PC-9 (cell line): ENCODE results near the gene ATP1A1. TPM values are rescaled to one million over a fixed set of nuclear protein-coding genes. Genes with fewer than 3 reads are reported as not detected.

Source experiments
- BruUV-seq: library from RNA; stranded (reverse); fragments of 400-500 nt; replicated peaks from 2 replicates; lab custom pipeline; 2021; lab: Mats Ljungman, UMichigan
- CTCF ChIA-PET: fragments of 300-600 bp; sonication (Branson Sonifier 250); formaldehyde crosslinking; loops from one replicate; lab custom pipeline; 2022; ENCODE audit warnings: antibody characterized with exemption; lab: Charles Lee
- POLR2A ChIA-PET: fragments of 300-600 bp; sonication (Branson Sonifier 250); formaldehyde crosslinking; loops from one replicate; lab custom pipeline; 2022; ENCODE audit warnings: antibody characterized with exemption; ENCODE audit not compliant: unreplicated experiment; lab: Charles Lee
- DNase-seq, 2 experiments: peaks; one replicate each; pipeline versions ENCODE4 v3.0.0 to v3.0.0-alpha.2; 2015 to 2022; ENCODE audit warnings: mixed read lengths in 1 of 2
- H2AFZ ChIP-seq: fragments of 200-600 bp; sonication (generic); 2 replicates; pipeline ENCODE4 v1.8.1; 2017; ENCODE audit warnings: antibody characterized with exemption
- H3F3A ChIP-seq: fragments of 200-600 bp; sonication (generic); 2 replicates; pipeline ENCODE4 v1.8.1; 2017; ENCODE audit warnings: antibody characterized with exemption, mild to moderate bottlenecking, low read depth; ENCODE audit not compliant: insufficient read depth
- H3K27ac ChIP-seq: fragments of 200-600 bp; sonication (generic); 2 replicates; pipeline ENCODE4 v1.6.1; 2016; ENCODE audit warnings: mixed run types
- H3K27me3 ChIP-seq: fragments of 200-600 bp; sonication (generic); 2 replicates; pipeline ENCODE4 v1.6.1; 2016; ENCODE audit warnings: low read depth, mixed run types; ENCODE audit not compliant: insufficient read depth
- H3K36me3 ChIP-seq: fragments of 200-600 bp; sonication (generic); 2 replicates; pipeline ENCODE4 v1.6.1; 2016; ENCODE audit warnings: low read depth, mixed run types
- H3K4me1 ChIP-seq: fragments of 200-600 bp; sonication (generic); replicated peaks from 2 replicates; pipeline ENCODE4 v1.6.1; 2016; ENCODE audit warnings: mixed run types; ENCODE audit not compliant: insufficient read depth
- H3K4me2 ChIP-seq: fragments of 200-600 bp; sonication (generic); 2 replicates; pipeline ENCODE4 v1.6.1; 2017; ENCODE audit warnings: mixed run types
- H3K4me3 ChIP-seq: fragments of 200-600 bp; sonication (generic); 2 replicates; pipeline ENCODE4 v1.6.1; 2016; ENCODE audit warnings: mixed run types
- H3K79me2 ChIP-seq: fragments of 200-600 bp; sonication (generic); 2 replicates; pipeline ENCODE4 v1.6.1; 2017; ENCODE audit warnings: low read depth, mixed run types
- H3K9me2 ChIP-seq: fragments of 200-600 bp; sonication (generic); 2 replicates; pipeline ENCODE4 v1.8.1; 2017; ENCODE audit warnings: mild to moderate bottlenecking; ENCODE audit not compliant: insufficient read depth
- H3K9me3 ChIP-seq: fragments of 200-600 bp; sonication (generic); 2 replicates; pipeline ENCODE4 v1.8.1; 2016; ENCODE audit warnings: low read depth; ENCODE audit not compliant: insufficient read depth
- H4K20me1 ChIP-seq: fragments of 200-600 bp; sonication (generic); 2 replicates; pipeline ENCODE4 v1.8.1; 2017; ENCODE audit not compliant: insufficient read depth
- EZH2 ChIP-seq: fragments of 200-600 bp; sonication (generic); IDR thresholded peaks from 2 replicates; pipeline ENCODE4 v1.8.0; 2017; ENCODE audit warnings: antibody characterized with exemption, low read depth
- intact Hi-C: fragments of 100-400 bp; cut with micrococcal nuclease; formaldehyde crosslinking; loops from one replicate; pipeline ENCODE4 v1.10.0; 2022; ENCODE audit not compliant: unreplicated experiment
- total RNA-seq: library from RNA; stranded (reverse); gene quantifications from 2 replicates; pipeline ENCODE4 v1.2.3, GENCODE V29; 2021
- TF ChIP-seq, protein P1 (sequence below): fragments of 200-600 bp; sonication (generic); conservative IDR thresholded peaks from 2 replicates; pipeline ENCODE4 v1.6.1; 2017; ENCODE audit warnings: mixed run types, antibody characterized with exemption, mild to moderate bottlenecking, moderate library complexity

Gene ATP1A1
- total RNA-seq, 1 experiment from 2014 or later = 399 TPM

DNA sequence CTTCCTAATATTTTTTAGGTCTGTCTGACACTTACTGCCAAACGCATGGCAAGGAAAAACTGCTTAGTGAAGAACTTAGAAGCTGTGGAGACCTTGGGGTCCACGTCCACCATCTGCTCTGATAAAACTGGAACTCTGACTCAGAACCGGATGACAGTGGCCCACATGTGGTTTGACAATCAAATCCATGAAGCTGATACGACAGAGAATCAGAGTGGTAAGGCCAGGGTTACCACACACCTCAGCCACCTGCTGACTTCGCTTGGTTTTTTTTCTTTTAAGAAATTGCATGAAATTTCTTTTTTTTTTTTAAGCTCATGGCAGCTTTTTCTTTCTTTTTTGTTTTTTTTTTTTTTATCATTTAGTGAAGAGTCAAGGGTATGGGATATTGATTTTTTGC, 17.2 kb downstream of the ATP1A1 start:
- Histone ChIP-seq H3K36me3 (peaks cover 99% of the 10 kb centered on the region), H3K9me2 (no peaks in the 10 kb centered on the region), H3K27me3 (no peaks in the 10 kb centered on the region), H4K20me1 (peaks cover 44% of the 10 kb centered on the region), H2AFZ (no peak overlapping the region), H3K4me3 (no peak overlapping the region), H3K79me2 (peaks cover 93% of the 10 kb centered on the region), H3K9me3 (no peaks in the 10 kb centered on the region), H3K4me1 (no peaks in the 10 kb centered on the region), H3K4me2 (no peak overlapping the region), H3F3A (peaks cover 90% of the 10 kb centered on the region), H3K27ac (no peak overlapping the region)
- no peak for TF ChIP-seq EZH2
- TF ChIP-seq, protein P1, sequence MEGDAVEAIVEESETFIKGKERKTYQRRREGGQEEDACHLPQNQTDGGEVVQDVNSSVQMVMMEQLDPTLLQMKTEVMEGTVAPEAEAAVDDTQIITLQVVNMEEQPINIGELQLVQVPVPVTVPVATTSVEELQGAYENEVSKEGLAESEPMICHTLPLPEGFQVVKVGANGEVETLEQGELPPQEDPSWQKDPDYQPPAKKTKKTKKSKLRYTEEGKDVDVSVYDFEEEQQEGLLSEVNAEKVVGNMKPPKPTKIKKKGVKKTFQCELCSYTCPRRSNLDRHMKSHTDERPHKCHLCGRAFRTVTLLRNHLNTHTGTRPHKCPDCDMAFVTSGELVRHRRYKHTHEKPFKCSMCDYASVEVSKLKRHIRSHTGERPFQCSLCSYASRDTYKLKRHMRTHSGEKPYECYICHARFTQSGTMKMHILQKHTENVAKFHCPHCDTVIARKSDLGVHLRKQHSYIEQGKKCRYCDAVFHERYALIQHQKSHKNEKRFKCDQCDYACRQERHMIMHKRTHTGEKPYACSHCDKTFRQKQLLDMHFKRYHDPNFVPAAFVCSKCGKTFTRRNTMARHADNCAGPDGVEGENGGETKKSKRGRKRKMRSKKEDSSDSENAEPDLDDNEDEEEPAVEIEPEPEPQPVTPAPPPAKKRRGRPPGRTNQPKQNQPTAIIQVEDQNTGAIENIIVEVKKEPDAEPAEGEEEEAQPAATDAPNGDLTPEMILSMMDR = no peak
- no peak for DNase-seq
- BruUV-seq = no TSS peak
- intact Hi-C loops = no loop called here
- CTCF ChIA-PET = interaction anchor here (0.6 kb wide), 1 partner anchor 60 kb away, joined by 3 read pairs; no protein-coding TSS in a partner anchor
- POLR2A ChIA-PET = interaction anchor here (0.6 kb wide), 1 partner anchor 39 kb away, joined by 9 read pairs; no protein-coding TSS in a partner anchor

DNA sequence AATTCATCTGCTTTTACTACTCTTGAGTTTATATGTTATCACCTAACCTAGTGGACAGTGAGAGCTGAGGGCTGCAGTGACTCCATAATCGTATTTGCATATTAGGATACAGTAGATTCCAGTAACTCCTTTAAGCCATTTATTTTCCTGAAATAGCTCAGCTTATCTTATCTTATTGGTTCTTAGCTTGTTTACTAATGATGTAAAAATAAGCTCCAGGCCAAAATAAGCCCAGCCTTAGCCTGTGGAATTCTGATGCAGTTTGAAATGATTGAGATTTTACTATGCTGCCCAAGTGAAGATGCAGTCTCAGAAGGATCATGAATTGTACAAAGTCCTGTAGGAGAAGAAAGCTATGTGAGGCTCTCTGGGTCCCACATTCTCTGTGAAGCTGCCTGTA, 18.1 kb downstream of the ATP1A1 start:
- H3K4me3 ChIP-seq = no peak overlapping the region
- TF ChIP-seq, protein P1 = no peak
- no peak for TF ChIP-seq EZH2
- DNase-seq = no peak
- H3K4me1 ChIP-seq = no peaks in the 10 kb centered on the region
- peaks cover 91% of the 10 kb centered on the region for H3F3A ChIP-seq
- H3K27ac ChIP-seq = 0 out of 2 replicates have a peak overlapping the region, but pooled peaks have one; percentile 13
- POLR2A ChIA-PET = no interaction called here
- H3K79me2 ChIP-seq = peaks cover 89% of the 10 kb centered on the region
- H2AFZ ChIP-seq = no peak overlapping the region
- intact Hi-C loops = no loop called here
- BruUV-seq = no TSS peak
- H3K4me2 ChIP-seq = no peak overlapping the region
- no peaks in the 10 kb centered on the region for H3K27me3 ChIP-seq
- CTCF ChIA-PET = interaction anchor here (0.6 kb wide), 1 partner anchor 20 kb away, joined by 3 read pairs; no protein-coding TSS in a partner anchor
- H3K36me3 ChIP-seq = peaks cover 100% of the 10 kb centered on the region
- H3K9me2 ChIP-seq = no peaks in the 10 kb centered on the region
- no peaks in the 10 kb centered on the region for H3K9me3 ChIP-seq
- H4K20me1 ChIP-seq = peaks cover 51% of the 10 kb centered on the region

DNA sequence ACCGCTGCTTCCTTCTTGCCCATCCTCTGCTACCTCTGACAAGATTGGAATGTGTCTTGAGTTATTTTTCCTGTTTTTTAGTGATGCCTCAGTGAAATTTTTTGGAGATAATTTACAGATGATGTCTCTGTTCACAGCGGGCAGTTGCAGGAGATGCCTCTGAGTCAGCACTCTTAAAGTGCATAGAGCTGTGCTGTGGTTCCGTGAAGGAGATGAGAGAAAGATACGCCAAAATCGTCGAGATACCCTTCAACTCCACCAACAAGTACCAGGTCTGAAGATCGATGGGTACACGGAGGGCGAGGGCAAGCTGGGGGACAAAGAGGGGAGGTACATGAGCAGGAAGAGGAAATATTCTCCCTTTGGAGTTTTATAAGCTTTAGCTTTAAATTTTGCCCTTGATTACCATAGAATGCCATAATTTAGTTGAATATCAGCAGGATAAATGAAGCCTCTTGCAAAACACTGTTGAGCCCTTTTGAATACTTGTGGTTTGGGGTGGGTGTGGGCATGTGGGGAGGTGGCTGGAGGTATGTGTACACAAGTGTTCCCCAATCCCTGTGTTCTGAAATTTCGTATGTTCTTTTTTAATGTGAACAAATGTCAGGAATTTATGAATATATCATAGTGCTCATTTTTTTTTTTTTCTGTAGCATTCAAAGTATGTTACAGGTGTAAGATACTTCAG, 19.8 kb downstream of the ATP1A1 start:
- Histone ChIP-seq H3K27ac (no peak overlapping the region), H2AFZ (no peak overlapping the region), H3K27me3 (no peaks in the 10 kb centered on the region), H3K79me2 (peaks cover 73% of the 10 kb centered on the region), H3K9me3 (no peaks in the 10 kb centered on the region), H3K4me3 (no peak overlapping the region), H3K36me3 (peaks cover 99% of the 10 kb centered on the region), H3K4me1 (no peaks in the 10 kb centered on the region), H3K9me2 (no peaks in the 10 kb centered on the region), H3K4me2 (no peak overlapping the region), H3F3A (peaks cover 89% of the 10 kb centered on the region), H4K20me1 (peaks cover 41% of the 10 kb centered on the region)
- ChIA-PET POLR2A (no interaction called here), CTCF (no interaction called here)
- intact Hi-C loops = no loop called here
- BruUV-seq = no TSS peak
- no peak for TF ChIP-seq EZH2
- TF ChIP-seq, protein P1 = no peak
- DNase-seq = no peak
